NCI-H524 (cell line): ENCODE results near the gene TCP11L1.
"Not testable (repeated sequence)": the region's sequence is repeated elsewhere in the genome, so short reads cannot be mapped to it uniquely, and the experiment has no call there.

Source experiments
- DNase-seq, 2 experiments: peaks; one replicate each; lab custom pipeline; 2025; lab: John Stamatoyannopoulos, UW

TCP11L1 gene

DNA sequence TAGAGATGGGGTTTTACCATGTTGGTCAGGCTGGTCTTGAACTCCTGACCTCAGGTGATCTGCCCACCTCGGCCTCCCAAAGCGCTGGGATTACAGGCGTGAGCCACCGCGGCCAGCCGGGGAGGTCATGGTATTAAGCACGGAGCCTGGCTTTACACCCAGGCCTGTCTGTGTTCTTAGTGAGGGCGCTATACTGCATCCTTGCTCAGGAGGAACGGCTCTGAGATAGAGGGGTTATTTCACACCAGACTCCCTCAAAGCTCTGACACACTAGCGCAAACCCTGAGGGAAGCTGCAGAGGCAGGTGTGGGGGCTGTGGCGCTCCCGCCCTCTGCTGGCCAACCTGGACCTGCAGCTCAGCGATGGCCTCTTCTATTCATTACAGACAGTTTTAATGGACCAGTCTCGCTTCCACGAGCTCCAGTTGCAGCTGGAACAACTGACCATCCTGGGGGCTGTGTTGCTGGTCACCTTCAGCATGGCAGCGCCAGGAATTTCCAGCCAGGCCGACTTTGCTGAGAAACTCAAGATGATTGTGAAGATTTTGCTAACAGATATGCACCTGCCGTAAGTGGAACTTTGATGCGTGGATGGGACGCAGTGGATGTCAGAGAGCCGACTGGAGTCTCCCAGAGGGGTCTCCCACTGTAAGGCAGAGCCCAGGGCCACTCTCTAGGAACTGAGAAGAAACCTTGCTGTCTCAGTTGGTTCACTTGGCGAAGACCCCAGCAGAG lies 26.2 kb downstream of the TCP11L1 start:
- peak; percentile 34 to 71 for DNase-seq

DNA sequence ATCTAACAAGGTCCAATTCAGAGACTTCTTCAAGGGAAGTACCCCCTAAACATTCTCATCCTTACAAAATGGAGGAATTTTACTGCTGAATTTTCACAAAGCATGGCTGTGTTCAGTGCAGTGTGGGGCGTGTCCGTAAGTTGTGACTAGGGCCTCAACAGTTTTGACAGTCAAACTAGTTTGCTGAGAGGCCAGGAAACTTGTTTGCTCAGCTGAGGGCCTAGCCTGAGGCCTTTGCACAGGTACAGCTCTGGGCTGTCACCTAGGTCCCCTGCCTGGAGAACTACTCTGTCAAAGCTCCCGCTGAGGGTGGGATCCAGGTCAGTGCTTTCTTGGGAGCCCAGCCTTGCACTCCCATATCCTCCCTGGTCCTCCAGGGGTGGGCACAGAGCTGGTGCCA lies 27.9 kb downstream of the TCP11L1 start:
- no peak for DNase-seq

DNA sequence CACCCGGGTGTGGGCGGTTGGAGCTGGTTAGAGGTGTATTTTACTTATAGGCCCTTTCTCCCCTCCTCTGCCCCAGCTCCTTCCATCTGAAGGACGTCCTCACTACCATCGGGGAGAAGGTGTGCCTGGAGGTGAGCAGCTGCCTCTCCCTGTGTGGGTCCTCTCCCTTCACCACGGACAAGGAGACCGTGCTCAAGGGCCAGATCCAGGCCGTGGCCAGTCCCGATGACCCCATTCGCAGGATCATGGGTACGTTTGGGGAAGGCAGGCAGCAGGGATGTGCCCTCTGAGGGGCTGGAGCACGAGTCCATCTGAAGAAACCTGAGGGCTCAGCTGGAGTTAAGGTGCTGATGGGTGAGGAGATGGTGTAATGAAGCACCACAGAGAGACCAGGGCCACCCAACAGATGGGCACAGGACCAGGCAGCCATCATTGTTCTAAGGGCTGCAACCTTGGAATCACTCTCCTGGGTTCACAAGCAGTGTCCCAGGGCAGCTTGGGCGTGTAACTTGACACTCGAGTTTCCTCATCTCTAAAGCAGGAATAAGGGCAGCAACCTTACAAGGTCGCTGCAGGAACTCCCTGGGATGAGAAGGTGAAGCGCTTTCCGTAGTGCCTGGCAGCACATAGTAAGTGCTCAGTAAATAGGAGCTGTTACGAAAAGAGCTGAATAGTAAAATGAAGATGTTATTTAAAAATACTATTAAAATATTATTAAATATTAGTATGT lies 29.4 kb downstream of the TCP11L1 start:
- no peak for DNase-seq

DNA sequence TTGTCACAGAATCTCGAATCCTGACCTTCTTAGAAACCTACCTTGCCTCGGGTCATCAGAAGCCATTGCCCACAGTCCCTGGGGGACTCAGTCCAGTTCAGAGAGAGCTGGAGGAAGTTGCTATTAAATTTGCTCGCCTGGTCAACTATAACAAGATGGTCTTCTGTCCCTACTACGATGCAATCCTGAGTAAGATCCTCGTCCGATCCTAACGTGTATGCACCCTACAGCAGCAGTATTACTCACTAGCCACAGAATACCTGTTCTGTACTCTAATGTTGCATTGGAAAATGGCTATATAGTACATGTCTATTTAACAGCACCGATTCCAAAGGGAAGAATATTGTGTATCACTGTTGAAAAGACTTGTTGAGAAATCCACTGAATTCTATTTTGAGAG lies 33.1 kb downstream of the TCP11L1 start:
- no peak for DNase-seq

DNA sequence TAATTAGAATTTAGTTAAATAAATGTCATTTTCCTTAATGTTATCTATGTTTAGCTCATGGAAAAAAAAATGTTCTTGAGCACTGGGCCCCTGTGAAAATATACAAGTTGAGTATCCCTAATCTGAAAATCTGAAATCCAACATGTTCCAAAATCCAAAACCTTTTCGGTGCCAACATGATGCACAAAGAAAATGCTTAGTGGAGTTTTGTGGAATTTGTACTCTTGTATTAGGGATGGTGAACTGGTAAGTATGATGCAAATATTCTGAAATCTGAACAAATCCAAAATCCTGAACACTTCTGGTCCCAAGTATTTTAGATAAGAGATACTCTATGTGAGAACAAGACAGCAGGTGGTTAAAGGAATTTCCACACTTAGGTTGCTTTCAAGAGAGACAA lies 44.5 kb downstream of the TCP11L1 start:
- DNase-seq, result no peak

DNA sequence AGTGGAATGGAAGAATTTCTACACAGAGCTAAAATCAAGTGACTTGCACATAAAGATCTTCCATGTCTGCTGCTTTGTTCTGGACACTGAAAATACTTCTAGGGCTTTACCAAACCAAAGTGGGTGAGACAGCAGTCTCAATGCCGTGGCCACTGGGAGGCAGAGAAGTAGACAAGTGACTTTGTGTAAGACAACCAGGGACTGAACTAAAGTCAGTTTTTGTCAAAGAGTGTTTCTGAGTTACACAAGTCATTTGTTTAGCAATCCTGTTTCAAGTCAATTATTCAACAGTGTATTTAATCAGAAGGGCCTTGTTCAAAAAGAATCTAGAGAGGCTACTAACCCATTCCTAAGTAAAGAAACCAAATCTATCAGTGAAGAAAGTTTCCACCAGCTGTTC lies 46.6 kb downstream of the TCP11L1 start:
- DNase-seq, result no peak

DNA sequence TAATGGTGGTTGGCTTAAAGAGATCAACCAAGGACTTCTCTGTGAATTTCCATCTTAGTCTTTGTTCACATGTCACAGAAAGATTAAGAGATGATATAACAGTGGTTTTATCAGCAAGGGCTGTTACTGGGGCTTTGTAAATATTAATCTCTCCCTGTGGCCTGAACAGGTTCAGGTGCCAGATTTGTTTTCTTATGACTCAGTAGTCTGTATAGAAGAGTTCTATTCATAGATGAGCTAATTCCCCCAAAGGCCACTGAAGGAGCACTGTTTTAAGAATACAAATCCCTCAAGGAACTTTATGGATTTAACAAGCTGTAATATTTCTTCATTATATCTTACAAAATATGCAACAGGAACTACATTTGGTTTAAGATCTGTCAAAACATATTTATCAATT lies 50.4 kb downstream of the TCP11L1 start:
- DNase-seq, result peak in 1 of 2 experiments; percentile 3

DNA sequence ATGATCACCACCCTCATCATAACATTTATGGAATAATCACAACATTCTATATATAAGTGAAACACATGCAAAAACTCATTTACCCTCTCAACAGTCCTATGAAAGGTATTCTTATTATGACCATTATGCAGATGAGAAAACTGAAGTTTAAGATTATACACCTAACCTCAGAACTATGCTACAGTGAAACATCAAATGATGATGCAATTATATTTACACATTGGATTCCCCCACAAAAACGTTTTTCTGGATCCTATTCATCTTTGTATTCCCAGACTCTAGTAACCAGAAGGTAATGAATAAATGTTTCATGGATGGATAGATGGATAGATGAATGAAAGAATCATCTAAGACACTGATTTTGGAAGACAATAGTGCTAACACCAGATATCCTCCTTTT lies 54.8 kb downstream of the TCP11L1 start:
- DNase-seq, result no peak

DNA sequence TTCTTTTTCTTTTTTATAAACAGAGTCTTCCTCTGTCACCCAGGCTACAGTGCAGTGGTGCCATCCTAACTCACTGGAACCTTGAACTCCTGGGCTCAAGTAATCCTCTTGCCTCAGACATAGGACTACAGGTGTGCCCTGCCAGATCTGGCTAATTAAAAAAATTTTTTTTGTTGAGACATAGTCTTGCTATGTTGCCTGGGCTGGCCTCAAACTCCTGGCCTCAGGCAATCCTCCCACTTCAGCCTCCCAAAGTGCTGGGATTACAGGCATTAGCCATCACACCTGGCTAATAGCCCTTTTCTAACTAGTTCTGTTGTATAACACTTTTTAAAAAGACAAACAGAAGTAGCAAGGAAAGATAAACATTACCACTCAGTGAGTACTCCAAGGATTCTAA lies 64.5 kb downstream of the TCP11L1 start:
- DNase-seq, result no peak

DNA sequence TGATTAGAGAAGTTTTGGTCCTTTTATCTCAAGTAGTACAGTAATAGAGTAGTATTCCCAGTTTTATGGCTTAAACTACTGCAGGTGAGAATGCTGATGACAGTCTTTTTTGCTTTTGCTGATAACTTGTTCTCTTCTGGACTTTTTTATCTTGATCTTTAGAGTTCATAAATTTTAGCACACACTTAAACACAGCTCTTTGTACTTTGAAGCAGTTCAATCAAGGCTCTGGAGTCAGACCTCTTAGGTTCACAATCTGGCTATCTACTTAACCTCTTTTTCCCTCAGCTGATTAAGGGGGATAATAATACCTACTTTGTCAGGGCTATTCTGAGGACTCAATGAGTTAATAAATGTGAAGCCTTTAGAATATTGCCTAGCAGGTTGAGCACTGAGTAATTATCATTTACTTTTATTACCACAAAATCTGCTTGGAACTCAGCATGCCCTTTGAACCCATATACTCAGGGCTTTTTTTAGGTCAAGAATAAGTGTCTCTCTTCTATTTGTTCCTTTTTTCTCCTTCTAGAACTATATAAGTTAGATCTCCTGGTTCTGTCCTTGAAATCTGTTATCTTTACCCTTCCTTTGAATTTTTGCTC lies 70.0 kb downstream of the TCP11L1 start:
- peak in 1 of 2 experiments; percentile 50 for DNase-seq

DNA sequence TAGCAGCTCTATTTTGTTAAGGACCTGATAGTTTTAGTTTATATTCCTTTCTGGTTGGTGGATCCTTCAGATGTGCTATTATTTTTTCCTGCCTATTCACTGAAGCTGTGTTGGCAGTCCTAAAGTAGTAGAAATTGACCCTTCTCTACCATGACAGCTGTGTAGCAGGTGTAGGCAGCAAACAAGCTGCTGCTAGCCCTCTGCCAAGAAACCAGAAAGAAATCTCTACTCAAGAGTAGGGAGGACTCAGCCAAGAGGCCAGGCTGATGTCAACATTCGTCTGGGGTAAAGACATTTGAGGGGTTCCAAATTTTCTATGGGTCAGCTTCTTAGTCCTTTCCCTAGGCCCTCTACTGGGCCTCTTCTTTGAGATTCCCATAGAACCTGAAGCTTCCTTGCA lies 70.7 kb downstream of the TCP11L1 start:
- DNase-seq, result peak in 1 of 2 experiments; percentile 63

DNA sequence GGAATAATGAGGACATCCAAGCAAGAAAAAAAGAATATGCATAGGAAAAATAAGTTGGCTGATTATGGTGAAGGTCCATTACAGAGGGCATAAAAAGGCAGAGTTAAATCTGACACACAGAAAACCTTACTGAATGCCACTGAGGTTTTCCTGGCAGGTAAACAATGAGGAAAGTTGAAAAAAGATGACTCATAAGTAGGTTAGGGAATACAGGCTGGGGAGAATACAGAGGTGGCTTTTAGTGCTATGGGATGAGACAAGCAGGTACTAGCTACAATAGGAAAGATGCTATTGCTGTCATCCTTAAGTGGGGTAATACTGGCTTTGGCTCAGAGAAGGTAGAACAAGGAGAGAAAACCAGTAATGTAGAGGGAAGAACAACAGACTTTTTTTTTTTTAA lies 77.2 kb downstream of the TCP11L1 start:
- DNase-seq, result no peak

DNA sequence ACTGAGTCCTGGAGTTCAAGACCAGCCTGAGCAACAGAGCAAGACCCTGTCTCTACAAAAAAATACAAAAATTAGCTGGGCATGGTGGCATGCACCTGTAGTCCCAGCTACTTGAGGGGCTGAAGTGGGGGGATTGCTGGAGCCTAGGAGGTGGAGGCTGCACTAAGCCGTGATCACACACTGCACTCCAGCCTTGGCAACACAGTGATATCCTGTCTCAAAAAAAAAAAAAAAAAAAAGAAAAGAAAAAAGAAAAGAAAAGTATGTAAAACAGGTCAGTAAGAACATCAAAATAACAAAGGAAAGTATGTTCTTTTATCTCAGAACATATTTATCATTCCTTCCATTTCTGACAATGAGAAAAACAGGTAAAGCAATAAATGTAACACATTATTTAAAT lies 83.3 kb downstream of the TCP11L1 start:
- DNase-seq, result not testable (repeated sequence)
